Right lobe of liver (tissue), 6 donors: ENCODE data around the gene WDFY1. TPM values are rescaled to one million over a fixed set of nuclear protein-coding genes. Genes with fewer than 3 reads are reported as not detected.
"Not testable (repeated sequence)": the region's sequence is repeated elsewhere in the genome, so short reads cannot be mapped to it uniquely, and the experiment has no call there.

Experiments
- ATAC-seq, 4 donors: fragments of 200-7000 bp; cut with Tn5 transposase; one replicate each; pipeline ENCODE4 v1.9.1; 2020; ENCODE audit warnings: mild to moderate bottlenecking in 4 of 4, moderate library complexity in 4 of 4
- DNase-seq, 3 donors: peaks; one replicate each; pipeline ENCODE4 v3.0.0-alpha.2; 2020
- H3K27ac ChIP-seq, 3 donors: fragments of 200-600 bp; one replicate each; pipeline ENCODE4 v1.8.0; 2022
- H3K27me3 ChIP-seq, 2 donors: fragments of 200-600 bp; one replicate each; pipeline ENCODE4 v1.8.0; 2022
- H3K36me3 ChIP-seq, 4 donors: fragments of 200-600 bp; sonication (generic) in 1 of 4; one replicate each; pipeline versions ENCODE4 v1.5.1 to v1.8.0; 2017 to 2022; ENCODE audit warnings: control low read depth in 1 of 4
- H3K4me1 ChIP-seq, 4 donors: fragments of 200-600 bp; sonication (generic) in 1 of 4; one replicate each; pipeline versions ENCODE4 v1.5.1 to v1.8.0; 2017 to 2022; ENCODE audit warnings: control low read depth in 1 of 4
- H3K4me3 ChIP-seq, 3 donors: fragments of 200-600 bp; one replicate each; pipeline ENCODE4 v1.8.0; 2022
- H3K9me3 ChIP-seq, 4 donors: fragments of 200-600 bp; sonication (generic) in 1 of 4; one replicate each; pipeline versions ENCODE4 v1.5.1 to v1.8.0; 2017 to 2022; ENCODE audit warnings: control low read depth in 1 of 4
- POLR2A ChIP-seq: fragments of 450-650 bp; IDR thresholded peaks from one replicate; pipeline ENCODE4 v1.6.1; 2017; ENCODE audit warnings: antibody characterized with exemption, mild to moderate bottlenecking
- WGBS: methylation state at CpG from one replicate; pipeline ENCODE4 v1.1.6; 2018; ENCODE audit warnings: low coverage, low lambda C conversion rate; ENCODE audit not compliant: insufficient coverage; ENCODE audit errors: missing lambda C conversion rate; 5-methylcytosine and 5-hydroxymethylcytosine counted together
- intact Hi-C, 2 donors: fragments of 100-400 bp; cut with DNase I; formaldehyde crosslinking; loops; one replicate each; pipeline versions ENCODE4 v1.11.2 to v1.14.1; 2022
- total RNA-seq, 6 experiments: library from RNA; depleted of rRNA in 2 of 6; stranded (reverse); fragments of >200 nt in 2 of 6; fragmentation: NEBNext Ultra II Directional in 3 of 6; extraction: Animal tissue kit (Norgen Biotek cat#: 25700) in 3 of 6; gene quantifications; one replicate each; pipeline versions ENCODE4 v1.1.0 to v1.2.4, GENCODE V29; 2016 to 2023
- TF ChIP-seq, protein P1 (sequence below), 4 donors: fragments of 200-600 bp in 3 of 4; fragments of 450-650 bp in 1 of 4; IDR thresholded peaks; one replicate each; pipeline versions ENCODE4 v1.5.1 to v1.8.0; 2016 to 2022; ENCODE audit warnings: antibody characterized with exemption in 4 of 4, mild to moderate bottlenecking in 2 of 4
- donor health status: DM: no; HTN: yes; CAD: no.
- donor health status: DM: no; HTN: no; CAD: no.
- donor health status: DM: no; HTN: no; CAD: no.
- donor health status: DM: no; HTN: yes; CAD: no.
- donor health status: DM: no; HTN: yes; CAD: no.

The WDFY1 gene
- total RNA-seq, 6 experiments from 2014 or later: 19.7 to 28.0 (median 21.4) TPM

DNA sequence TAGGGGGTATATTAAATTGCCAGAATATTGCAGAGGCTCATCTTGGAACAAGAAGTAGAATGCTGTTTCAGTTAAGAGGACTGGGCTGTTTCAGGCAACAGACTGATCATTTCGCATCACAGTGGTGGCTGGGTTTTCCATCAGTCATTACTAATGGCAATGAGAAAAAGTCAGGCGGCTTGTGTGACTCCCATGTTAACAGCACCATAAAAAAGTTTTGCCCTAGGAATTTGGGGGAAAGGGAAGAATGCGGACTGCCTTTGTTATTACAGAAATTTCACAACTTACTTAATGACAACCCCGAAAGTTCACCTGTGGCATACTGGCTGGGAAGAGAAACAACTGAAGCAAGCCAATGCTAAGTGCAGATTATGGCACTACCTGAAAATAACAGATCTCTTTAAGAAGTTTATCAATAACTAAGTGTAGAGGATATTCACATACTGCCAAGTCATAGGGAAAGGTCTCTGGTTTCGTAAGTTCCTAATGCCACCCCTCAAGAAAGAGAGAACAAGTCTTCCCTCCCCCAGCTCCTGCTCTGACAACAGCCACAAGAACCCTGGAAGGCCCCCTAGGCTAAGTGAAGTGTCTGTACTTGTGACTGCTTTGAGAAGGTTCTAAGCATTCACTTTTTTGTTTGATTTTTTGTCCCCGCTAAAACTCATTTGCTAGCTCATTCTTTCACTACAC lies 67.3 kb downstream of the WDFY1 start:
- TF ChIP-seq, protein P1, sequence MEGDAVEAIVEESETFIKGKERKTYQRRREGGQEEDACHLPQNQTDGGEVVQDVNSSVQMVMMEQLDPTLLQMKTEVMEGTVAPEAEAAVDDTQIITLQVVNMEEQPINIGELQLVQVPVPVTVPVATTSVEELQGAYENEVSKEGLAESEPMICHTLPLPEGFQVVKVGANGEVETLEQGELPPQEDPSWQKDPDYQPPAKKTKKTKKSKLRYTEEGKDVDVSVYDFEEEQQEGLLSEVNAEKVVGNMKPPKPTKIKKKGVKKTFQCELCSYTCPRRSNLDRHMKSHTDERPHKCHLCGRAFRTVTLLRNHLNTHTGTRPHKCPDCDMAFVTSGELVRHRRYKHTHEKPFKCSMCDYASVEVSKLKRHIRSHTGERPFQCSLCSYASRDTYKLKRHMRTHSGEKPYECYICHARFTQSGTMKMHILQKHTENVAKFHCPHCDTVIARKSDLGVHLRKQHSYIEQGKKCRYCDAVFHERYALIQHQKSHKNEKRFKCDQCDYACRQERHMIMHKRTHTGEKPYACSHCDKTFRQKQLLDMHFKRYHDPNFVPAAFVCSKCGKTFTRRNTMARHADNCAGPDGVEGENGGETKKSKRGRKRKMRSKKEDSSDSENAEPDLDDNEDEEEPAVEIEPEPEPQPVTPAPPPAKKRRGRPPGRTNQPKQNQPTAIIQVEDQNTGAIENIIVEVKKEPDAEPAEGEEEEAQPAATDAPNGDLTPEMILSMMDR (IDR thresholded peaks at IDR 0.05): no peak
- no peak for TF ChIP-seq POLR2A
- Histone ChIP-seq H3K27ac (no peak overlapping the region), H3K36me3 (peaks cover 0 to 52% (median 22%) of the 10 kb centered on the region in 4 donors), H3K9me3 (no peaks in the 10 kb centered on the region), H3K27me3 (no peaks in the 10 kb centered on the region), H3K4me1 (no peaks in the 10 kb centered on the region), H3K4me3 (no peak overlapping the region)
- intact Hi-C loops: no loop called here
- ATAC-seq (no peak), DNase-seq (no peak)
- WGBS: 92% methylated on average over 4 of the region's 6 CpGs

DNA sequence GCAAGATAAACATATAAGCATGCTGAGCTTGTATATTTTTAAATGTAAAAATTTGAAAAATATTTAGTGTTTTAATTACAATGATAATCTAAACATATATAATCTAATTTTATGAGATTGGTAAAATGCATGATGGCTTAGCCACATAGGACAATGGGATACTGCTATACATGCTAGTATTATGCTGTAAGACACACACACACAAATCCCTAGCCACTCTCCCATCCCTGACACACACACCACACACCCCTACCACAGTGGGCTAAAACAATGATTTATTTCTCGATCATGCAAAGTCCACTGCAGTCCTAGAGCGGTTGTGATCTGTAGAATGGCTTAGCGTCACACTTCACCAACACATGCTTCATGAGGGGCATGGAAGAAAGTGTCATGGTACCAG lies 71.5 kb downstream of the WDFY1 start:
- Histone ChIP-seq H3K4me1 (no peaks in the 10 kb centered on the region), H3K36me3 (peaks cover 0 to 16% (median 11%) of the 10 kb centered on the region in 4 donors), H3K27ac (no peak overlapping the region), H3K27me3 (no peaks in the 10 kb centered on the region), H3K4me3 (no peak overlapping the region), H3K9me3 (no peaks in the 10 kb centered on the region)
- TF ChIP-seq POLR2A: no peak
- TF ChIP-seq, protein P1 (IDR thresholded peaks at IDR 0.05): no peak
- ATAC-seq (no peak), DNase-seq (no peak)
- intact Hi-C loops: no loop called here
- 96% methylated on average over 3 of the region's 3 CpGs for WGBS

DNA sequence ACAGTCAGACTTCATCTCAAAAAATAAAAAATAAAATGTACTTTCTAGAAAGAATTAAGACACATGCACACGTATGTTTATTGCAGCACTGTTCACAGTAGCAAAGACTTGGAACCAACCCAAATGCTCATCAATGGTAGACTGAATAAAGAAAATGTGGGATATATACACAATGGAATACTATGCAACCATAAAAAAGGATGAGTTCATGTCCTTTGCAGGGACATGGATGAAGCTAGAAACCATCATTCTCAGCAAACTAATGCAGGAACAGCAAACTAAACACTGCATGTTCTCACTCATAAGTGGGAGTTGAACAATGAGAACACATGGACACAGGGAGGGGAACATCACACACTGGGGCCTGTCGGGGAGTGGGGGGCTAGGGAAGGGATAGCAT lies 72.4 kb downstream of the WDFY1 start:
- not testable (repeated sequence) for H3K36me3 ChIP-seq

DNA sequence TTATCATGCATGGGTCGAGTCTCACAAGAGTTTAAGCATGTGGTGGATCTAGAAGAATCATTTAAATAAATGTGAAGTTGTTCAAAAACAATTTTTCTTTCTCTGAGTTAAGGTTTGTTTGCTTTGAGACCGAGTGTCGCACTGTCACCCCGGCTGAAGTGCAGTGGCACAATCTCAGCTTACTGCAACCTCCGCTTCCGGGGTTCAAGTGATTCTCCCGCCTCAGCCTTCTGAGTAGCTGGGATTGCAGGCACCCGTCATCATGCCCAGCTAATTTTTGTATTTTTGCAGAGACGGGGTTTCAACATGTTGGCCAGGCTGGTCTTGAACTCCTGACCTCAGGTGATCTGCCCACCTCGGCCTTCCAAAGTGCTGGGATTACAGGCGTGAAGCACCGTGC lies 73.5 kb downstream of the WDFY1 start:
- not testable (repeated sequence) for H3K9me3 ChIP-seq

More for the DNA sequence above, 72.4 kb downstream of the WDFY1 start:
- H3K9me3 ChIP-seq, H3K4me1 ChIP-seq, ATAC-seq, DNase-seq, H3K27me3 ChIP-seq, H3K4me3 ChIP-seq, H3K27ac ChIP-seq, intact Hi-C loops: not testable (repeated sequence)
- WGBS: 94% methylated on average over 2 of the region's 2 CpGs

DNA sequence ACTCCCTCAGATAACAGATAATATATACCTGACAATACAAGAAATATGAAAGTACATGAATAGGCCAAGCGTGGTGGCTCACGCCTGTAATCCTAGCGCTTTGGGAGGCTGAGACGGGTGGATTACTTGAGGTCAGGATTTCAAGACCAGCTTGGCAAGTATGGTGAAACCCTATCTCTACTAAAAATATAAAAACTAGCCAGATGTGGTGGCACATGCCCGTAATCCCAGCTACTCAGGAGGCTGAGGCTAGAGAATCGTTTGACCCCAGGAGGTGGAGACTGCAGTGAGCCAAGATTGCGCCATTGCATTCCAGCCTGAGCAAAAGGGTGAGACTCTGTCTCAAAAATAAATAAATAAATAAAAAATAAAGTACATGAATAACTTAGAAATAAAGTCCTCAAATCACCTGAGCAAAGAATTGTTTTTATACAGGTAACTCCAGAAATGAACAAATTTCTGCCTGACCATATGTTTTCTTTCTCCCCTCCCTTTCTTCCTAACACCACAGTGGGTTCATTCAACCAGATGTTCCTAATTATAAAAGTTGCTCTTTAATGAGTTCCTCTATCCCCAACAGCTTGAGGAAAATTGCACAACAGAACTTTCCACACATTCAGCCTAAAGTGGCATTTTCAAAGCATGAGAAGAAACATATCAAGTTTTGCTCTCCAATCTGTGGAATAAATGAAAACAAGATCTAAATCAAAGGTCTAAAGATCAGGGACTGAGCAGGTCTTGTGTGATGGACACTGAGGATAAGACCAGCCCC lies 74.1 kb downstream of the WDFY1 start:
- H3K27me3 ChIP-seq: no peaks in the 10 kb centered on the region

More for the DNA sequence above, 73.5 kb downstream of the WDFY1 start:
- WGBS: 89% methylated on average over 7 of the region's 12 CpGs
- H3K4me1 ChIP-seq, H3K36me3 ChIP-seq, H3K4me3 ChIP-seq, H3K27me3 ChIP-seq, H3K27ac ChIP-seq, ATAC-seq, intact Hi-C loops, DNase-seq: not testable (repeated sequence)

More for the DNA sequence above, 74.1 kb downstream of the WDFY1 start:
- no peak overlapping the region for H3K4me3 ChIP-seq
- ATAC-seq: no peak
- WGBS: 86% methylated on average over 7 of the region's 7 CpGs
- no peaks in the 10 kb centered on the region for H3K9me3 ChIP-seq
- TF ChIP-seq, protein P1 (IDR thresholded peaks at IDR 0.05): no peak
- no peak for TF ChIP-seq POLR2A
- DNase-seq: no peak
- H3K4me1 ChIP-seq: no peaks in the 10 kb centered on the region
- peaks cover 0 to 3% (median 0%) of the 10 kb centered on the region in 4 donors for H3K36me3 ChIP-seq
- intact Hi-C loops: no loop called here
- no peak overlapping the region for H3K27ac ChIP-seq
